ENCODE results near the gene ABCB4. TPM values are rescaled to one million over a fixed set of nuclear protein-coding genes. Genes with fewer than 3 reads are reported as not detected.

The ABCB4 gene
- total RNA-seq, 1 experiment from 2014 or later: not detected

GRCh38 chr7:87499494-87499893, 24.0 kb upstream of the ABCB4 start:
- no peak for DNase-seq
- CTCF ChIA-PET: no interaction called here
- intact Hi-C loops (cut with micrococcal nuclease; ENCODE audit: unreplicated experiment): no loop called here
- Mint-ChIP-seq H3K27ac (ENCODE audit: unreplicated experiment) (no peak overlapping the region), H3K27me3 (ENCODE audit: unreplicated experiment) (peaks cover 25% of the 10 kb centered on the region), H3K9me3 (ENCODE audit: low read depth, unreplicated experiment) (no peaks in the 10 kb centered on the region), H3K36me3 (ENCODE audit: insufficient read depth, unreplicated experiment) (no peaks in the 10 kb centered on the region), H3K4me1 (ENCODE audit: low read depth, unreplicated experiment) (no peaks in the 10 kb centered on the region), H3K4me3 (ENCODE audit: low read depth, unreplicated experiment) (no peak overlapping the region)
- no TSS peak for BruUV-seq (replicated peaks)
- no peak for TF ChIP-seq CTCF (IDR thresholded peaks at IDR 0.05; ENCODE audit: unreplicated experiment)

- Mint-ChIP-seq H3K27me3 (ENCODE audit: unreplicated experiment) (peaks cover 25% of the 10 kb centered on the region), H3K4me3 (ENCODE audit: low read depth, unreplicated experiment) (no peak overlapping the region), H3K27ac (ENCODE audit: unreplicated experiment) (no peak overlapping the region), H3K4me1 (ENCODE audit: low read depth, unreplicated experiment) (no peaks in the 10 kb centered on the region), H3K9me3 (ENCODE audit: low read depth, unreplicated experiment) (no peaks in the 10 kb centered on the region), H3K36me3 (ENCODE audit: insufficient read depth, unreplicated experiment) (no peaks in the 10 kb centered on the region)
- no peak for DNase-seq
- no peak for TF ChIP-seq CTCF (IDR thresholded peaks at IDR 0.05; ENCODE audit: unreplicated experiment)
- BruUV-seq (replicated peaks): no TSS peak
- intact Hi-C loops (cut with micrococcal nuclease; ENCODE audit: unreplicated experiment): no loop called here
- CTCF ChIA-PET: no interaction called here
These were observed 23.4 kb upstream of the ABCB4 start for GRCh38 chr7:87498893-87499292.

GRCh38 chr7:87497482-87497881, 22.0 kb upstream of the ABCB4 start:
- CTCF ChIA-PET: no interaction called here

GRCh38 chr7:87495366-87495765, 19.9 kb upstream of the ABCB4 start:
- no peak overlapping the region for H3K4me3 Mint-ChIP-seq (ENCODE audit: low read depth, unreplicated experiment)
- no peaks in the 10 kb centered on the region for H3K4me1 Mint-ChIP-seq (ENCODE audit: low read depth, unreplicated experiment)
- no peak for DNase-seq
- H3K27me3 Mint-ChIP-seq (ENCODE audit: unreplicated experiment): peaks cover 20% of the 10 kb centered on the region
- no TSS peak for BruUV-seq (replicated peaks)
- intact Hi-C loops (cut with micrococcal nuclease; ENCODE audit: unreplicated experiment): no loop called here
- H3K9me3 Mint-ChIP-seq (ENCODE audit: low read depth, unreplicated experiment): no peaks in the 10 kb centered on the region
- TF ChIP-seq CTCF (IDR thresholded peaks at IDR 0.05; ENCODE audit: unreplicated experiment): no peak
- no peaks in the 10 kb centered on the region for H3K36me3 Mint-ChIP-seq (ENCODE audit: insufficient read depth, unreplicated experiment)
- H3K27ac Mint-ChIP-seq (ENCODE audit: unreplicated experiment): no peak overlapping the region
- CTCF ChIA-PET: no interaction called here

More at GRCh38 chr7:87497482-87497881, 22.0 kb upstream of the ABCB4 start:
- H3K9me3 Mint-ChIP-seq (ENCODE audit: low read depth, unreplicated experiment): no peaks in the 10 kb centered on the region
- no peaks in the 10 kb centered on the region for H3K4me1 Mint-ChIP-seq (ENCODE audit: low read depth, unreplicated experiment)
- H3K4me3 Mint-ChIP-seq (ENCODE audit: low read depth, unreplicated experiment): no peak overlapping the region
- no peaks in the 10 kb centered on the region for H3K36me3 Mint-ChIP-seq (ENCODE audit: insufficient read depth, unreplicated experiment)
- H3K27ac Mint-ChIP-seq (ENCODE audit: unreplicated experiment): no peak overlapping the region
- TF ChIP-seq CTCF (IDR thresholded peaks at IDR 0.05; ENCODE audit: unreplicated experiment): no peak
- intact Hi-C loops (cut with micrococcal nuclease; ENCODE audit: unreplicated experiment): no loop called here
- BruUV-seq (replicated peaks): no TSS peak
- no peak for DNase-seq
- peaks cover 25% of the 10 kb centered on the region for H3K27me3 Mint-ChIP-seq (ENCODE audit: unreplicated experiment)

Measured in Calu3 (cell line).